PFSK-1 (cell line): ENCODE measurements around the gene CCDC88C.

ENCODE experiments used
- FOXP2 ChIP-seq: optimal IDR thresholded peaks from 2 replicates; pipeline ENCODE3; 2011; ENCODE audit warnings: borderline replicate concordance, control low read depth, inconsistent platforms; ENCODE audit not compliant: insufficient read depth; ENCODE audit errors: extremely low read length, extremely low read depth
- POLR2AphosphoS5 ChIP-seq: IDR thresholded peaks from 2 replicates; pipeline ENCODE4 v1.6.1; 2012; ENCODE audit warnings: low read depth, mild to moderate bottlenecking, control low read depth, low read length, moderate library complexity
- REST ChIP-seq, 2 experiments: IDR thresholded peaks; 2 replicates each; pipeline versions ENCODE4 v1.6.1 to v1.8.0; 2011 to 2012; ENCODE audit warnings: low read depth in 2 of 2, low read length in 2 of 2, control low read depth in 1 of 2, inconsistent platforms in 1 of 2, mild to moderate bottlenecking in 1 of 2, moderate library complexity in 1 of 2; ENCODE audit not compliant: insufficient read depth in 1 of 2
- SIN3A ChIP-seq: IDR thresholded peaks from 2 replicates; pipeline ENCODE4 v1.6.1; 2012; ENCODE audit warnings: mild to moderate bottlenecking, low read length, moderate library complexity, borderline replicate concordance; ENCODE audit not compliant: insufficient read depth
- TAF1 ChIP-seq: IDR thresholded peaks from 2 replicates; pipeline ENCODE4 v1.6.1; 2012; ENCODE audit warnings: low read length, control low read depth, borderline replicate concordance; ENCODE audit not compliant: insufficient read depth

- TF ChIP-seq REST (IDR thresholded peaks at IDR 0.05; ENCODE audit: insufficient read depth in 1 of 2, low read depth in 2 of 2, low read length in 2 of 2) = no peak
- no peak for TF ChIP-seq TAF1
- TF ChIP-seq POLR2AphosphoS5 = no peak
- no peak for TF ChIP-seq SIN3A
- no peak for TF ChIP-seq FOXP2
These were observed 30.3 kb downstream of the CCDC88C start for GRCh38 chr14:91387169-91387835.
